OCI-LY7 (cell line): Measurements from ENCODE around the gene TFCP2.

ENCODE experiments used
- CTCF ChIP-seq: fragments of 200-600 bp; sonication (generic); conservative IDR thresholded peaks from 2 replicates; pipeline ENCODE4 v1.5.1; 2014; ENCODE audit warnings: mild to moderate bottlenecking, antibody characterized with exemption, low read length, moderate library complexity, mixed read lengths
- EZH2phosphoT487 ChIP-seq: fragments of 200-600 bp; sonication (generic); IDR thresholded peaks from 2 replicates; pipeline ENCODE4 v1.6.1; 2018; ENCODE audit warnings: low read depth, borderline replicate concordance, mild to moderate bottlenecking, mixed run types, antibody characterized with exemption, low read length, moderate library complexity, mixed read lengths

GRCh38 chr12:51152953-51153352, 20.0 kb downstream of the TFCP2 start:
- no peak for TF ChIP-seq CTCF
- no peak for TF ChIP-seq EZH2phosphoT487
